GM19351 (cell line): ENCODE results near the gene HDAC7.

ENCODE experiments used
- ATAC-seq: cut with Tn5 transposase; IDR thresholded peaks from one replicate; pipeline ENCODE4 v1.9.1; 2021; ENCODE audit warnings: mild to moderate bottlenecking, moderate library complexity; ENCODE audit not compliant: unreplicated experiment

The HDAC7 gene

GRCh38 chr12:47750229-47750798 lies 69.4 kb downstream of the HDAC7 start:
- no peak for ATAC-seq

GRCh38 chr12:47748899-47749298 lies 70.8 kb downstream of the HDAC7 start:
- ATAC-seq = no peak

- no peak for ATAC-seq
Measured at GRCh38 chr12:47748507-47748828, 71.2 kb downstream of the HDAC7 start.

- no peak for ATAC-seq
Measured at GRCh38 chr12:47747596-47748506, 71.9 kb downstream of the HDAC7 start.

GRCh38 chr12:47747126-47747525 lies 72.6 kb downstream of the HDAC7 start:
- ATAC-seq = no peak

- no peak for ATAC-seq
Measured at GRCh38 chr12:47746523-47746922, 73.2 kb downstream of the HDAC7 start.

GRCh38 chr12:47746073-47746472 lies 73.6 kb downstream of the HDAC7 start:
- ATAC-seq = no peak

GRCh38 chr12:47745485-47746041 lies 74.1 kb downstream of the HDAC7 start:
- no peak for ATAC-seq

- ATAC-seq = no peak
Measured at GRCh38 chr12:47744778-47745436, 74.8 kb downstream of the HDAC7 start.

- ATAC-seq = no peak
Measured at GRCh38 chr12:47744005-47744651, 75.6 kb downstream of the HDAC7 start.

GRCh38 chr12:47743311-47743860 lies 76.3 kb downstream of the HDAC7 start:
- no peak for ATAC-seq

GRCh38 chr12:47742253-47742825 lies 77.4 kb downstream of the HDAC7 start:
- ATAC-seq = no peak

- no peak for ATAC-seq
Measured at GRCh38 chr12:47741340-47741703, 78.4 kb downstream of the HDAC7 start.

GRCh38 chr12:47740606-47741339 lies 78.9 kb downstream of the HDAC7 start:
- ATAC-seq = peak; percentile 46

GRCh38 chr12:47739979-47740378 lies 79.7 kb downstream of the HDAC7 start:
- ATAC-seq = peak; percentile 75

GRCh38 chr12:47739297-47739696 lies 80.4 kb downstream of the HDAC7 start:
- ATAC-seq = no peak

- ATAC-seq = no peak
Measured at GRCh38 chr12:47737936-47738594, 81.6 kb downstream of the HDAC7 start.

- no peak for ATAC-seq
Measured at GRCh38 chr12:47736877-47737676, 82.6 kb downstream of the HDAC7 start.

- no peak for ATAC-seq
Measured at GRCh38 chr12:47736216-47736615, 83.5 kb downstream of the HDAC7 start.
